Fibroblast of mammary gland (primary cell): ENCODE measurements around the gene G2E3.
"Not testable (repeated sequence)": the region's sequence is repeated elsewhere in the genome, so short reads cannot be mapped to it uniquely, and the experiment has no call there.

Source experiments
- DNase-seq: peaks from one replicate; pipeline ENCODE4 v3.0.0-alpha.2; 2010; ENCODE audit warnings: low read depth
- H3K4me3 ChIP-seq: 2 replicates; pipeline ENCODE4 v1.5.1; 2011; ENCODE audit warnings: low read depth, mild to moderate bottlenecking, low read length, moderate library complexity; ENCODE audit not compliant: control insufficient read depth
- CTCF ChIP-seq: conservative IDR thresholded peaks from 2 replicates; pipeline ENCODE4 v1.5.1; 2011; ENCODE audit warnings: low read depth, low read length, inconsistent platforms; ENCODE audit not compliant: control insufficient read depth, insufficient read depth

The G2E3 gene

GRCh38 chr14:30541318-30541717 is 17.6 kb upstream of the G2E3 start:
- DNase-seq, result no peak
- no peak overlapping the region for H3K4me3 ChIP-seq
- no peak for TF ChIP-seq CTCF

- H3K4me3 ChIP-seq, DNase-seq: not testable (repeated sequence)
These were observed 12.2 kb upstream of the G2E3 start for GRCh38 chr14:30546735-30547134.

- DNase-seq, result no peak
- no peak overlapping the region for H3K4me3 ChIP-seq
- TF ChIP-seq CTCF, result no peak
These were observed 11.4 kb upstream of the G2E3 start for GRCh38 chr14:30547388-30548048.

- peak; percentile 21 for DNase-seq
- no peak for TF ChIP-seq CTCF
- no peak overlapping the region for H3K4me3 ChIP-seq
These were observed 8.6 kb upstream of the G2E3 start for GRCh38 chr14:30550335-30550734.

- TF ChIP-seq CTCF, result no peak
- no peak for DNase-seq
- H3K4me3 ChIP-seq, result no peak overlapping the region
These were observed 7.5 kb upstream of the G2E3 start for GRCh38 chr14:30551460-30551859.

- no peak overlapping the region for H3K4me3 ChIP-seq
- no peak for TF ChIP-seq CTCF
- DNase-seq, result peak; percentile 76
These were observed 5.5 kb upstream of the G2E3 start for GRCh38 chr14:30553311-30553989.

GRCh38 chr14:30558362-30558674 is 640 bp upstream of the G2E3 start:
- TF ChIP-seq CTCF, result no peak
- H3K4me3 ChIP-seq, result peak overlapping the region; percentile 97
- DNase-seq, result no peak
